Epithelial cell of esophagus (primary cell): ENCODE data around the gene GAB1.
A peak's percentile ranks its signal among the peaks of the same experiment; 100 is the strongest.
"Not testable (repeated sequence)": the region's sequence is repeated elsewhere in the genome, so short reads cannot be mapped to it uniquely, and the experiment has no call there.

ENCODE experiments used
- DNase-seq: peaks from one replicate; pipeline ENCODE4 v3.0.0; 2010; ENCODE audit warnings: low read depth
- H3K4me3 ChIP-seq: 2 replicates; pipeline ENCODE4 v1.5.1; 2011; ENCODE audit warnings: mild to moderate bottlenecking, low read length, control low read depth
- TF ChIP-seq, protein P1 (sequence below): IDR thresholded peaks from 2 replicates; pipeline ENCODE4 v1.5.1; 2011; ENCODE audit warnings: low read depth, mild to moderate bottlenecking, low read length, control low read depth, inconsistent platforms; ENCODE audit not compliant: insufficient read depth; ENCODE audit errors: missing control alignments

Gene GAB1

DNA sequence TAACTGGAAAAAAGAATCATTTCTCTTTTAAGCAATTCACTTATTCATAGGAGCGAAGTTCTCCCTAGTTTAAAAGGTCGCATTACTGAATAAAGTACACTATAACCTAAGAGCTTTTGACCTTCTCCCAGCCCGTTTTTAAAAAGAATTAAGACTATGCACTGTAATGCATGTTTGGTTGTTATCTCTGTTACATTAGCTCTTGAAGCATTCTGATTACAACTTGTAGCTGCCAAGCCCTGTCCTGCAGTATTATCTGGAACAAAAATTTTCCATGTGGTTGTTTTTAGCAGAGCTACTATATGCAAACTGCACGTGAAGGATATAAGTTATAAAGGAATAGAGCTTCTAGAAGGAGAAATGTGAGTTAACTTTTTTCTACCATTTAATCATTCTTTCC is 8.1 kb downstream of the GAB1 start:
- DNase-seq = no peak
- TF ChIP-seq, protein P1, sequence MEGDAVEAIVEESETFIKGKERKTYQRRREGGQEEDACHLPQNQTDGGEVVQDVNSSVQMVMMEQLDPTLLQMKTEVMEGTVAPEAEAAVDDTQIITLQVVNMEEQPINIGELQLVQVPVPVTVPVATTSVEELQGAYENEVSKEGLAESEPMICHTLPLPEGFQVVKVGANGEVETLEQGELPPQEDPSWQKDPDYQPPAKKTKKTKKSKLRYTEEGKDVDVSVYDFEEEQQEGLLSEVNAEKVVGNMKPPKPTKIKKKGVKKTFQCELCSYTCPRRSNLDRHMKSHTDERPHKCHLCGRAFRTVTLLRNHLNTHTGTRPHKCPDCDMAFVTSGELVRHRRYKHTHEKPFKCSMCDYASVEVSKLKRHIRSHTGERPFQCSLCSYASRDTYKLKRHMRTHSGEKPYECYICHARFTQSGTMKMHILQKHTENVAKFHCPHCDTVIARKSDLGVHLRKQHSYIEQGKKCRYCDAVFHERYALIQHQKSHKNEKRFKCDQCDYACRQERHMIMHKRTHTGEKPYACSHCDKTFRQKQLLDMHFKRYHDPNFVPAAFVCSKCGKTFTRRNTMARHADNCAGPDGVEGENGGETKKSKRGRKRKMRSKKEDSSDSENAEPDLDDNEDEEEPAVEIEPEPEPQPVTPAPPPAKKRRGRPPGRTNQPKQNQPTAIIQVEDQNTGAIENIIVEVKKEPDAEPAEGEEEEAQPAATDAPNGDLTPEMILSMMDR = no peak
- H3K4me3 ChIP-seq = no peak overlapping the region

DNA sequence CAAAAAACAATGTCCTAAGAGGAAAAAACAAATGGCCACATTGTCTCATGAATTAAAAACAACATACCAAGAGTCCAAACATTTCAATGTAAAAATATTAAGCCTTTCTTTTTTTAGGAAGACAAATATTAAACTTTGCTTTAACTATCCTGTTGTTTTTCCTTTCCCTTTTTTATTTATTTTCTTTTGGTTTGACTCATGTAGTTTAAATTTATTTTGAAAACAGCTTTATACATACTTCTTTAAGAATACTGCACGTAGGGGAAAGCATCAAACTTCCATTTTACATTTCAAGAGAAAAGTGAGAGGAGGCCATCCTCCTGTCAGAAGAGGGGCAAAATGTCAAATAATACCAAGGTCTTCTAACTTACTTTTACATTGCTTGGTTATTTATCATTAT is 8.7 kb downstream of the GAB1 start:
- TF ChIP-seq, protein P1 = no peak
- no peak overlapping the region for H3K4me3 ChIP-seq
- DNase-seq = no peak

DNA sequence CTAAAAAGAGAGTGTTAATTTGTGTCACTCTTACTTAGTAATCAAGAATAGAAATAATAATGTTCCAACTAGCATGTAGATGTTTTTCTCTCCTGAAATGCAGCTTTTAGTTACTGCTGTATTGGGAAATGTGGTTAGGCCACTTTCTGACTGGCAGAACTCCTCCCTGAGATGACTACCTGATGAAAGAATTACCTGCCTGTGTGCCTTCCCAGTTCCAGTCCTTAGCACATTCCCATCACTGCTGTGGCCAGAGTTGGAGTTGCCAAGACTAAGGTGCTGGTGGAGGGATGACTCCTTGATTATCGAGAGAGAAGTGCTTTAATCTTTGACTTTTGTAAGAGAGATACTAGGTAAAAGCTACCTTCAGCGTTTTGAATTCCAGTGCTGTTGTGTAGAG is 9.5 kb downstream of the GAB1 start:
- TF ChIP-seq, protein P1 = no peak
- H3K4me3 ChIP-seq = no peak overlapping the region
- peak; percentile 97 for DNase-seq

DNA sequence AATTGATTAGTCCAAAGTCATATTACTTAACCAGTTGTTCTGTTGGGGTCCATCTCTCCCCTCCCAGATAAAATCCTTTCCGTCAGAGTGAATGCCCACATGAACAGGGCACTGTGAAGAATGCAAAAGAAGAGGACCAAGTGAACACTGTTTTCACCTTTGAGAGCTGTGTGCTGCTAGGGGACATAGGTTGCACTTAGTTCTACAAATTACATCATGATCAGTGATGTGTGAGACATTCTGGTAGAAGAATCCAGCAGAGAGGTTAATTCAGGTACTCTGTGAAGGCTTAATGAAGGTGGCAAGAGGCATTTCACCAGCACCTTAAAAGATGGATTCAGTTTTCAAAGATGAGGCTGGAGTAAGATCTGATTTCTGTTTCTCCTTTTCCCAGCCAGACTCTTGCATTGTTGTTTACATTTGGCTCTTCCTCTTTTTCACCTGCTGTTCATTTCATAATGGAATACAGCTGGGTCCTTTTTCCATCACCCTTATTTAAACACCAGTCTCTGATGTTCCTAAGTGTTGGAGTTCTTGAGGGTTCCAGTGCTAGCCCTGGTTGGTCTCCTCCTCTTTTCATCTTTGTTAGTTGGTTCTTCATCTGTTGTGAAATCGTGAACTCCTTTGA is 10.9 kb downstream of the GAB1 start:
- no peak overlapping the region for H3K4me3 ChIP-seq
- no peak for DNase-seq
- TF ChIP-seq, protein P1 = no peak

GRCh38 chr4:143348233-143349077 is 11.8 kb downstream of the GAB1 start:
- H3K4me3 ChIP-seq = no peak overlapping the region
- DNase-seq = no peak
- TF ChIP-seq, protein P1 = no peak

GRCh38 chr4:143349858-143350527 is 13.3 kb downstream of the GAB1 start:
- not testable (repeated sequence) for DNase-seq, H3K4me3 ChIP-seq

- TF ChIP-seq, protein P1 = no peak
- no peak overlapping the region for H3K4me3 ChIP-seq
- DNase-seq = no peak
These were observed 14.5 kb downstream of the GAB1 start for GRCh38 chr4:143351149-143351691.
